ENCODE results near the gene PRKCH. TPM values are rescaled to one million over a fixed set of nuclear protein-coding genes. Genes with fewer than 3 reads are reported as not detected.

Gene PRKCH
- total RNA-seq, 1 donor, result 3.3 TPM

GRCh38 chr14:61416591-61416990 lies 95.2 kb downstream of the PRKCH start:
- DNase-seq (ENCODE audit: insufficient read length, low spot score, missing footprints), result no peak
- H3K27me3 ChIP-seq (ENCODE audit: insufficient read depth, low read length), result peaks cover 10% of the 10 kb centered on the region
- H4K20me1 ChIP-seq (ENCODE audit: insufficient read depth, low read length), result no peaks in the 10 kb centered on the region
- H2AFZ ChIP-seq (ENCODE audit: low read length), result no peak overlapping the region
- H3K79me2 ChIP-seq (ENCODE audit: insufficient read depth, low read length), result no peaks in the 10 kb centered on the region
- H3K4me3 ChIP-seq (ENCODE audit: insufficient read depth, low read length), result no peak overlapping the region
- TF ChIP-seq CTCF (IDR thresholded peaks at IDR 0.05; ENCODE audit: extremely low read depth, low read depth, low read length), result no peak
- no peak overlapping the region for H3K27ac ChIP-seq (ENCODE audit: low read depth, low read length)
- H3K9me3 ChIP-seq (ENCODE audit: low read depth, low read length), result no peaks in the 10 kb centered on the region
- H3K36me3 ChIP-seq (ENCODE audit: insufficient read depth, low read length), result no peaks in the 10 kb centered on the region
- H3K4me1 ChIP-seq (ENCODE audit: insufficient read depth, low read length), result no peaks in the 10 kb centered on the region
- no peak overlapping the region for H3K4me2 ChIP-seq (ENCODE audit: insufficient read depth, low read length)

GRCh38 chr14:61417141-61417540 lies 95.8 kb downstream of the PRKCH start:
- H3K27me3 ChIP-seq (ENCODE audit: insufficient read depth, low read length), result peaks cover 11% of the 10 kb centered on the region
- H3K4me1 ChIP-seq (ENCODE audit: insufficient read depth, low read length), result no peaks in the 10 kb centered on the region
- H3K4me2 ChIP-seq (ENCODE audit: insufficient read depth, low read length), result no peak overlapping the region
- H3K79me2 ChIP-seq (ENCODE audit: insufficient read depth, low read length), result no peaks in the 10 kb centered on the region
- H3K9me3 ChIP-seq (ENCODE audit: low read depth, low read length), result no peaks in the 10 kb centered on the region
- no peaks in the 10 kb centered on the region for H4K20me1 ChIP-seq (ENCODE audit: insufficient read depth, low read length)
- no peak overlapping the region for H2AFZ ChIP-seq (ENCODE audit: low read length)
- no peak overlapping the region for H3K27ac ChIP-seq (ENCODE audit: low read depth, low read length)
- DNase-seq (ENCODE audit: insufficient read length, low spot score, missing footprints), result no peak
- no peak overlapping the region for H3K4me3 ChIP-seq (ENCODE audit: insufficient read depth, low read length)
- no peaks in the 10 kb centered on the region for H3K36me3 ChIP-seq (ENCODE audit: insufficient read depth, low read length)
- TF ChIP-seq CTCF (IDR thresholded peaks at IDR 0.05; ENCODE audit: extremely low read depth, low read depth, low read length), result no peak

- no peak overlapping the region for H2AFZ ChIP-seq (ENCODE audit: low read length)
- DNase-seq (ENCODE audit: insufficient read length, low spot score, missing footprints), result no peak
- no peak overlapping the region for H3K4me2 ChIP-seq (ENCODE audit: insufficient read depth, low read length)
- no peak overlapping the region for H3K4me3 ChIP-seq (ENCODE audit: insufficient read depth, low read length)
- H3K36me3 ChIP-seq (ENCODE audit: insufficient read depth, low read length), result no peaks in the 10 kb centered on the region
- H3K9me3 ChIP-seq (ENCODE audit: low read depth, low read length), result no peaks in the 10 kb centered on the region
- TF ChIP-seq CTCF (IDR thresholded peaks at IDR 0.05; ENCODE audit: extremely low read depth, low read depth, low read length), result no peak
- no peak overlapping the region for H3K27ac ChIP-seq (ENCODE audit: low read depth, low read length)
- no peaks in the 10 kb centered on the region for H4K20me1 ChIP-seq (ENCODE audit: insufficient read depth, low read length)
- H3K4me1 ChIP-seq (ENCODE audit: insufficient read depth, low read length), result no peaks in the 10 kb centered on the region
- H3K27me3 ChIP-seq (ENCODE audit: insufficient read depth, low read length), result peaks cover 10% of the 10 kb centered on the region
- H3K79me2 ChIP-seq (ENCODE audit: insufficient read depth, low read length), result no peaks in the 10 kb centered on the region
Measured at GRCh38 chr14:61417883-61418455, 96.6 kb downstream of the PRKCH start.

DNA sequence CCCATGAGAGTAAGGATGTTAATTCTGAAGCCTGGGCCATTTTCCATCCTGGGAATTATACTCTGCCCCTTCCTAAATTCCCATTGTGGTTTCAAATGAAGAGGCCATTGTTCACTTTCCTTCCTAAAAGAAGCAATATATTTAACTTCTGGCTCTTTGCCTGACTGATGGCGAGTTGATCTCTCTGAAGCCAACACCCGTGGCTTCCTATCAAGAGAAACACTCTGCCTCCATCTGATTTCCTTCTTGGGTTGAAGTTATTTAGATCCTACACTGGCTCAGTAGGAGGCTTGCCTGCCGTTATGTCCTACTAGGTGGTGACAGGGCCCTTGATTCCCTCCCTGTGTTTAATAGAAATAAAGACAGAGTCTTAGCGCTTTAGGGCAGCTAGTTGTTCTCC lies 97.4 kb downstream of the PRKCH start:
- no peaks in the 10 kb centered on the region for H3K79me2 ChIP-seq (ENCODE audit: insufficient read depth, low read length)
- no peak overlapping the region for H3K4me3 ChIP-seq (ENCODE audit: insufficient read depth, low read length)
- H3K4me2 ChIP-seq (ENCODE audit: insufficient read depth, low read length), result no peak overlapping the region
- no peak overlapping the region for H2AFZ ChIP-seq (ENCODE audit: low read length)
- H3K9me3 ChIP-seq (ENCODE audit: low read depth, low read length), result no peaks in the 10 kb centered on the region
- no peaks in the 10 kb centered on the region for H4K20me1 ChIP-seq (ENCODE audit: insufficient read depth, low read length)
- no peaks in the 10 kb centered on the region for H3K4me1 ChIP-seq (ENCODE audit: insufficient read depth, low read length)
- peaks cover 10% of the 10 kb centered on the region for H3K27me3 ChIP-seq (ENCODE audit: insufficient read depth, low read length)
- H3K36me3 ChIP-seq (ENCODE audit: insufficient read depth, low read length), result no peaks in the 10 kb centered on the region
- no peak for TF ChIP-seq CTCF (IDR thresholded peaks at IDR 0.05; ENCODE audit: extremely low read depth, low read depth, low read length)
- no peak overlapping the region for H3K27ac ChIP-seq (ENCODE audit: low read depth, low read length)
- DNase-seq (ENCODE audit: insufficient read length, low spot score, missing footprints), result no peak
